Measurements from ENCODE around the gene CLUH. TPM values are rescaled to one million over a fixed set of nuclear protein-coding genes. Genes with fewer than 3 reads are reported as not detected.
"Not testable (repeated sequence)": the region's sequence is repeated elsewhere in the genome, so short reads cannot be mapped to it uniquely, and the experiment has no call there.

Gene CLUH
- total RNA-seq, 1 donor from 2014 or later: 115 TPM

DNA sequence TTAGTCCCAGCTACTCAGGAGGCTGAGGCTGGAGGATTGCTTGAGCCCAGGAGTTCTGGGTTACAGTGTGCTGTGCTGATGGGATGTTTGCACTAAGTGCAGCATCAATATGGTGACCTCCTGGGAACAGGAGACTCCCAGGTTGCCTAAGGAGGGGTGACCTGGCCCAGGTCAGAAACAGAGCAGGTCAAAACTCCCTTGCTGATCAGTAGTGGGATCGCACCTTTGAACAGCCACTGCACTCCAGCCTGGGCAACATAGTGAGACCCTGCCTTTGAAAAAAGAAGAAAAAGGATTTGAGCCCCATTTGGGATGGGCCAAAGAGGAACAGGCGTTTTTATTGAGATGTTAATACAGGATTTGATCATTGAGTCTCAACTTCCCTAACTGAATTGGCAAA lies 30.6 kb downstream of the CLUH start:
- no peak for ATAC-seq (ENCODE audit: low read depth)
- intact Hi-C loops (cut with micrococcal nuclease): no loop called here
- Mint-ChIP-seq H3K4me3 (no peak overlapping the region), H3K27ac (no peak overlapping the region), H3K27me3 (no peaks in the 10 kb centered on the region), H3K9me3 (no peaks in the 10 kb centered on the region), H3K4me1 (no peaks in the 10 kb centered on the region), H3K36me3 (ENCODE audit: low read depth) (peaks cover 75% of the 10 kb centered on the region)
- DNase-seq: no peak
- TF ChIP-seq, protein P1, sequence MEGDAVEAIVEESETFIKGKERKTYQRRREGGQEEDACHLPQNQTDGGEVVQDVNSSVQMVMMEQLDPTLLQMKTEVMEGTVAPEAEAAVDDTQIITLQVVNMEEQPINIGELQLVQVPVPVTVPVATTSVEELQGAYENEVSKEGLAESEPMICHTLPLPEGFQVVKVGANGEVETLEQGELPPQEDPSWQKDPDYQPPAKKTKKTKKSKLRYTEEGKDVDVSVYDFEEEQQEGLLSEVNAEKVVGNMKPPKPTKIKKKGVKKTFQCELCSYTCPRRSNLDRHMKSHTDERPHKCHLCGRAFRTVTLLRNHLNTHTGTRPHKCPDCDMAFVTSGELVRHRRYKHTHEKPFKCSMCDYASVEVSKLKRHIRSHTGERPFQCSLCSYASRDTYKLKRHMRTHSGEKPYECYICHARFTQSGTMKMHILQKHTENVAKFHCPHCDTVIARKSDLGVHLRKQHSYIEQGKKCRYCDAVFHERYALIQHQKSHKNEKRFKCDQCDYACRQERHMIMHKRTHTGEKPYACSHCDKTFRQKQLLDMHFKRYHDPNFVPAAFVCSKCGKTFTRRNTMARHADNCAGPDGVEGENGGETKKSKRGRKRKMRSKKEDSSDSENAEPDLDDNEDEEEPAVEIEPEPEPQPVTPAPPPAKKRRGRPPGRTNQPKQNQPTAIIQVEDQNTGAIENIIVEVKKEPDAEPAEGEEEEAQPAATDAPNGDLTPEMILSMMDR (IDR thresholded peaks at IDR 0.05): no peak
- ChIA-PET CTCF (no interaction called here), POLR2A (no interaction called here)

DNA sequence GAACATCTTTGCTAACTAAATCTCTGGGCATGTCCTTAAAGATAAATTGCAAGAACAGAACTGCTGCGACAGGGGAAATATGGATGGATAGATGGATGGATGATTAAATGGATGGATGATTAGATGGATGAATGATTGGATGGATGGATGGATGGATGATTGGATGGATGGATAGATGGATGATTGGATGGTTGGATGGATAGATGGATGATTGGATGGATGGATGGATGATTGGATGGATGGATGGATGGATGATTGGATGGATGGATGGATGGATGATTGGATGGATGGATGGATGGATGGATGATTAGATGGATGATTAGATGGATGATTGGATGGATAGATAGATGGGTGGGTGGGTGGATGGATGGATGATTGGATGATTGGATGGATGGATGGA lies 32.3 kb downstream of the CLUH start:
- H3K4me1 Mint-ChIP-seq; H3K27me3 Mint-ChIP-seq; H3K9me3 Mint-ChIP-seq; CTCF ChIA-PET; DNase-seq; H3K27ac Mint-ChIP-seq; H3K4me3 Mint-ChIP-seq; POLR2A ChIA-PET; ATAC-seq (ENCODE audit: low read depth); intact Hi-C loops (cut with micrococcal nuclease): not testable (repeated sequence)
- peaks cover 79% of the 10 kb centered on the region for H3K36me3 Mint-ChIP-seq (ENCODE audit: low read depth)

DNA sequence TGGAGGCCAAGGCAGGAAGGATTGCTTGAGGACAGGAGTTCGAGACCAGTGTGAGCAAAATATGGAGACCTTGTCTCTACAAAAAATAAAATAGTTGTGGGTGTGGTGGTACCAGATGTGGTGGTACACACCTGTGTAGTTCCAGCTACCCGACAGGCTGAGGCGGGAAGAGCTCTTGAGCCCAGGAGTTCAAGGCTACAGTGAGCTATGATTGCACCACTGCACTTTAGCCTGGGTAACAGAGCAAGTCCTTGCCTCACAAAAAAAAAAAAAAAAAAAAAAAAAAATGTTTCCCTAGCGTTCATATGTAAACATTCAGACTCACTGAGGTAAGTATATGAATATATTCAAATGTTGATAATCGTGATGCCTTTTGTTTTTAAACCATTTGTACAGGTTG lies 39.5 kb downstream of the CLUH start:
- intact Hi-C loops (cut with micrococcal nuclease): no loop called here
- peaks cover 71% of the 10 kb centered on the region for H3K36me3 Mint-ChIP-seq (ENCODE audit: low read depth)
- DNase-seq (no peak), ATAC-seq (ENCODE audit: low read depth) (no peak)
- TF ChIP-seq, protein P1 (IDR thresholded peaks at IDR 0.05): no peak
- no peak overlapping the region for H3K27ac Mint-ChIP-seq
- ChIA-PET POLR2A (no interaction called here), CTCF (no interaction called here)
- H3K9me3 Mint-ChIP-seq: no peaks in the 10 kb centered on the region
- H3K27me3 Mint-ChIP-seq: no peaks in the 10 kb centered on the region
- peaks cover 2% of the 10 kb centered on the region for H3K4me1 Mint-ChIP-seq
- no peak overlapping the region for H3K4me3 Mint-ChIP-seq

DNA sequence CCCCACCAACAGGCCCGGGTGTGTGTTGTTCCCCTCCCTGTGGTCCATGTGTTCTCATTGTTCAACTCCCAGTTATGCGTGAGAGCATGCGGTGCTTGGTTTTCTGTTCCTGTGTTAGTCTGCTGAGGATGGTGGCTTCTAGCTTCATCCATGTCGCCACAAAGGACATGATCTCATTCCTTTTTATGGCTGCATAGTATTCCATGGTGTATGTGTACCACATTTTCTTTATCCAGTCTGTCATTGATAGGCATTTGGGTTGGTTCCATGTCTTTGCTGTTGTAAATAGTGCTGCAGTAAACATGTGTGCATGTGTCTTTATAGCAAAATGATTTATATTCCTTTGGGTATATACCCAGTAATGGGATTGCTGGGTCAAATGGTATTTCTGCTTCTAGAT lies 51.2 kb downstream of the CLUH start:
- H3K9me3 Mint-ChIP-seq; CTCF ChIA-PET; ATAC-seq (ENCODE audit: low read depth); intact Hi-C loops (cut with micrococcal nuclease); H3K27me3 Mint-ChIP-seq; H3K4me3 Mint-ChIP-seq; H3K27ac Mint-ChIP-seq; DNase-seq; POLR2A ChIA-PET: not testable (repeated sequence)
- peaks cover 43% of the 10 kb centered on the region for H3K36me3 Mint-ChIP-seq (ENCODE audit: low read depth)
- peaks cover 34% of the 10 kb centered on the region for H3K4me1 Mint-ChIP-seq

DNA sequence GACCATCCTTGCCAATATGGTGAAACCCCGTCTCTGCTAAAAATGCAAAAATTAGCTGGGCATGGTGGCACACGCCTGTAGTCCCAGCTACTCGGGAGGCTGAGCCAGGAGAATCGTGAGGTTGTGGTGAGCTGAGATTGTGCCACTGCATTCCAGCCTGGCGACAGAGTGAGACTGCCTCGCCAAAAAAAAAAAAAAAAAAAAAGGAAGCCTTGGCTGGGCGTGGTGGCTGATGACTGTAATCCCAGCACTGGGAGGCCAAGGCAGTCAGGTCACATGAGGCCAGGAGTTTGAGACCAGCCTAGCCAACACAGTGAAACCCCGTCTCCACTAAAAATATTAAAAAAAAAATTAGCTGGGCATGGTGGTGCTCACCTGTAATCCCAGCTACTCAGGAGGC lies 52.2 kb downstream of the CLUH start:
- peaks cover 32% of the 10 kb centered on the region for H3K4me1 Mint-ChIP-seq
- H3K4me3 Mint-ChIP-seq; CTCF ChIA-PET; POLR2A ChIA-PET; H3K27ac Mint-ChIP-seq; H3K9me3 Mint-ChIP-seq; DNase-seq; H3K27me3 Mint-ChIP-seq; ATAC-seq (ENCODE audit: low read depth); intact Hi-C loops (cut with micrococcal nuclease): not testable (repeated sequence)
- peaks cover 45% of the 10 kb centered on the region for H3K36me3 Mint-ChIP-seq (ENCODE audit: low read depth)

DNA sequence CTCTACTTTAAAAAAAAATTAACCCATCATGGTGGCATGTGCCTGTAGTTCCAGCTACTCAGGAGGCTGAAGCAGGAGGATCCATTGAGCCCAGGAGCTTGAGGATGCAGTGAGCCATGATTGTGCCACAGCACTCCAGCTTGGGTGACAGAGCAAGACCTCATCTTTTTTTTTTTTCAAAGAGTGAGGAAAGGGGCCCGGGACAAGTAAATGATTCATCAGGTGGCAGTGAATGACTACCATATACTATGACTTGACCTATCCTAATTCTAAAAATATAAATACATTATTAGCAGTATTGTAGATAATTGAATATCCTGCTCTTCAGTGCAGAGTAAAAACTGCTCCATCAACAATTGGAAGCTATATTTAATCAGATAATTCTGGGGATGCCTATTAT lies 55.3 kb downstream of the CLUH start:
- ChIA-PET CTCF (no interaction called here), POLR2A (no interaction called here)
- ATAC-seq (ENCODE audit: low read depth) (no peak), DNase-seq (no peak)
- no peak overlapping the region for H3K27ac Mint-ChIP-seq
- H3K27me3 Mint-ChIP-seq: no peaks in the 10 kb centered on the region
- H3K36me3 Mint-ChIP-seq (ENCODE audit: low read depth): peaks cover 54% of the 10 kb centered on the region
- no peaks in the 10 kb centered on the region for H3K9me3 Mint-ChIP-seq
- TF ChIP-seq, protein P1 (IDR thresholded peaks at IDR 0.05): no peak
- intact Hi-C loops (cut with micrococcal nuclease): no loop called here
- no peak overlapping the region for H3K4me3 Mint-ChIP-seq
- peaks cover 30% of the 10 kb centered on the region for H3K4me1 Mint-ChIP-seq

DNA sequence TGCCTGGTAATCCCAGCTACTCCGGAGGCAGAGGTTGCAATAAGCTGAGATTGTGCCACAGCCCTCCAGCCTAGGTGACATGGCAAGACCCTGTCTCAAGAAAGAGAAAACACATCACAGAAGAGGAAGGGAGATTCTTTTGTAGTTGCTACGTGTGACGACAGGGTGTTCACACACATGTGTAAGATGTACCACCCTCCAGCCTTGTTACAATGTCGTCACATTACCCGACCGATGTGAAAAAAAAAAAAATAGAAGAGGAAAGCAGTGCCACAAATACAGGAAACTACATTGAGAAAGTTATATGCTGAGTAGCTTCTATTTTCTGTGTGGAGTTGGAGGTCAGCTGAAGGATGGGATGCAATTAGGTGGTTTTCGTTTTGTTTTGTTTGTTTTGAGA lies 56.0 kb downstream of the CLUH start:
- Mint-ChIP-seq H3K4me1 (peaks cover 26% of the 10 kb centered on the region), H3K27ac (no peak overlapping the region), H3K27me3 (no peaks in the 10 kb centered on the region), H3K9me3 (no peaks in the 10 kb centered on the region), H3K36me3 (ENCODE audit: low read depth) (peaks cover 53% of the 10 kb centered on the region), H3K4me3 (no peak overlapping the region)
- CTCF ChIA-PET: no interaction called here
- ATAC-seq (ENCODE audit: low read depth) (no peak), DNase-seq (no peak)
- POLR2A ChIA-PET: no interaction called here
- TF ChIP-seq, protein P1 (IDR thresholded peaks at IDR 0.05): no peak
- intact Hi-C loops (cut with micrococcal nuclease): no loop called here

DNA sequence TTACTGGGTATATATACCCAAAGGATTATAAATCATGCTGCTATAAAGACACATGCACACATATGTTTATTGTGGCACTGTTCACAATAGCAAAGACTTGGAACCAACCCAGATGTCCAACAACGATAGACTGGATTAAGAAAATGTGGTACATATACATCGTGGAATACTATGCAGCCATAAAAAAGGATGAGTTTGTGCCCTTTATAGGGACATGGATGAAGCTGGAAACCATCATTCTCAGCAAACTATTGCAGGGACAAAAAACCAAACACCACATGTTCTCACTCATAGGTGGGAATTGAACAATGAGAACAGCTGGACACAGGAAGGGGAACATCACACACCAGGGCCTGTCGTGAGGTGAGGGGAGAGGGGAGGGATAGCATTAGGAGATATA lies 58.7 kb downstream of the CLUH start:
- DNase-seq: not testable (repeated sequence)

More for the DNA sequence above, 58.7 kb downstream of the CLUH start:
- peaks cover 46% of the 10 kb centered on the region for H3K36me3 Mint-ChIP-seq (ENCODE audit: low read depth)
- peaks cover 18% of the 10 kb centered on the region for H3K4me1 Mint-ChIP-seq
- ATAC-seq (ENCODE audit: low read depth); POLR2A ChIA-PET; intact Hi-C loops (cut with micrococcal nuclease); H3K4me3 Mint-ChIP-seq; H3K27me3 Mint-ChIP-seq; H3K27ac Mint-ChIP-seq; CTCF ChIA-PET; H3K9me3 Mint-ChIP-seq: not testable (repeated sequence)

Measured in activated B cell treated with CpG ODN at 0.5 μM for 24 hours (primary cell).